GM10847 (cell line): ENCODE data around the gene OGFOD3.

Source experiments
- POLR2A ChIP-seq: IDR thresholded peaks from 2 replicates; pipeline ENCODE4 v1.6.1; 2011; ENCODE audit not compliant: insufficient read length; ENCODE audit errors: extremely low read depth

Gene OGFOD3

DNA sequence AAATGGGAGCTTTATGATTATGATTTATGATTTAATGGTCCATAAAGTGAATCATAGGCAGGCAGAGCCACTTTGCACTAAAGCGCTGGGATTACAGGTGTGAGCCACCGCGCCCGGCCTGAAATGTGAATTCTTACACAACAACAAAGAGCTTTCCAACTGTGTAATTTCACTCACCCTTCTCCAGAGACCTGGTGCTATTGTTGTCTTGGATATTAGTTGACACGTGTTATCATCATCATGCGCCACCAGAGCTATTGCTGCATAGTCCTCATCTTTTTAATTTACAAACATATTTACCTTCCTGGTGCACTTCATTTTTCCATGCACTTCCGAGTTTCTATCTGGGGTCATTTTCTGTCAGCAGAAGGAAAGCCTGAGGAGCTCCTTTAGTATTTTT, 51.6 kb downstream of the OGFOD3 start:
- TF ChIP-seq POLR2A = no peak

DNA sequence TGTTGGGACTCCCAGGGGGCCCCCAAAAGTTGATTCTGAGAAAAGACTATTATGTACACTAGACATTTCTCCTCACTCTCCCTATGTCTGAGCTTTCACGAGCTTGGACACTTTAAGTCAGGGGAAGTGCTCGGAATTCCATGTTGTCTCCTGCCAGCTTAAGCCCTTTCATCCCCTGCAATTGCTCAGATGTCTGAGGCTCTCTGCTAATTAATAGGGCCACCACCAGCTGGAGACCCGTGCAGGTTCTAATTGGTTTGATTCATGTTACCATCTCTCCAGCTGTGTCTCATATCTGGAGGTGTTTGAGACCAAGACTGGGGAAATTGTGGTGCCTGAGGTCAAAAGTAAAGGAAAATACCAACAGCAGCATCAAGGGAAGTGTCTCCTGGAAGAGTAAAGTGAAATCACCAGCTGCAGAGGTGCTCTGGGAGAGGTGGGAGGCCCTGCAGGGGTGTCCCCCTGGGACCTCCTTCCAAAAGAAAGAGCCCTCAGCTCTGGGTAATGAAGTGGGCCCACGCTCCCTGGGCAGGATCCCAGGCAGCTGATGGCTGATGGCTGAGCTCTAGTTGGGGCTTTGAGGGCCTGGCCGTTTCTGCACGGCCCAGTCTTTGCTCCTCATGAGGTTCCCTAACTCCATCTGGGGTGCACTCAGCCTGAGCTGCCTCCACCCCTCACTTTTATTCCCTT, 52.6 kb downstream of the OGFOD3 start:
- no peak for TF ChIP-seq POLR2A

DNA sequence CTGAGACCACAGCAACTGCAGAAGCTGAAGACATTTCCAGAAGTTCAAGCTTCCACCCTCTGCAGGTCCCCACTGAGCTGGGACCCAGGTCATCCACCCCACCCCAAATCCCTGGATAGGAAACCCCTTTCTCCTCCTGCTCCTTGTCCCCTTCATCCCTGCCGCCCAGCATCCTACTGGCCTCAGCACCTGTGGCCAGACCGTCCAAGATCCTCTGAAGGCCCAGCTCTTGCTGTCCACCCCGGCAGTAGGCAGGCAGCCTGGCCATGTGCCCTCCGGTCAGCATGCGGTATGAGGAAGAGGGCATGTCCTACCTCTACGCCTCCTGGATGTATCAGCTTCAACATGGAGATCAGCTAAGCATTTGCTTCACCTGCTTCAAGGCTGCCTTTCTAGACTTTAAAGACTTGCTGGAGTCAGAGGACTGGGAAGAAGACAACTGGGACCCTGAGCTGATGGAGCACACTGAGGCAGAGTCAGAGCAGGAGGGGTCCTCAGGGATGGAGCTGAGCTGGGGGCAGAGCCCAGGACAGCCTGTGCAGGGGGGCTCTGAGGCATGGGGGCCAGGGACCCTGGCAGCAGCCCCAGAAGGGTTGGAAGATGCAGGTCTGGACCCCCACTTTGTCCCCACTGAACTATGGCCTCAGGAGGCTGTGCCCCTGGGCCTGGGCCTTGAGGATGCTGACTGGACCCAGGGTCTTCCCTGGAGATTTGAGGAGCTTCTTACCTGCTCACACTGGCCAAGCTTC, 56.3 kb downstream of the OGFOD3 start:
- TF ChIP-seq POLR2A = no peak

DNA sequence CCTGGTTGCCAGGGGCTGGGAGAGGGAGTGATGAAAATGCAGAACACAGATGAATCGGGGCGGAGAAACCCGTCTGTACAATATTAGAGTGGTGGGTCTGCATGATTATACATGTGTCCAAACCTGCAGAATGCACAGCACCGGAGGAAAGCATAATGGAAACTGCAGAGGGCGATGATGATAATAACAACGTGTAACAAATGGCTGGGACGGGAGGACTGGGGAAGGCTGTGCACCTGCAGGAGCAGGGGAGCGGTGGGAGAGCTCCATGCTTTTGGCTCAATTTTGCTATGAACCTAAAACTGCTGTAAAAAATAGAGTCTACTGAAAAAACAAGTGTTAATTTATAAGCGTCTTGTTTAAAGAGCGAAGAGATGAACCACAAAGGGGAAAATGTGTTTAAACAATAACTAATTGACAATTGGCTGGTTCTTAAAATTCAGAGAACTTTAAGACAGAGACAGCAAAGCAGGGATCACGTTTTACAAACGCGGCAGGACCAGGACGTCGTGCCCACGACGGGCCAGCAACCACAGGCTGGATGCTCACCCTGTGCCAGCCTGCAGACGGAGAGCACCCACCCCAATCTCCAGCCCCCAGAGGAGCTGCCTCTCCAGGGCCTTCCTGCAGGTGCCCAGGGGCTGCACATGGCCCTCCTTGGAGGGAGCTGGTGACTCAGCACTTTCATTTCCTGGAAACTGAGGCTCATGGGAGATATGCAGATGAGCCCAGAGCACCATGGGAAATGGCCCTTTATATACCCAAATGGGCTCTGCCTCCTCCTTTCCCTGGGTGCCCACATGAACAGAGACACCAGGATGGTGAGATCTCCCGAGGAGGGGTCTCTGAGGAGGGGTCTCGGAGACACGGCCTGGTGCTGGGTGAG, 59.7 kb downstream of the OGFOD3 start, which contains the start of gene TEX19:
Gene TEX19 (plus strand): TSS at position 783 of the 886 bp plus-strand sequence. CDS start 2,904 bp downstream, outside the sequence.
- TF ChIP-seq POLR2A = no peak

DNA sequence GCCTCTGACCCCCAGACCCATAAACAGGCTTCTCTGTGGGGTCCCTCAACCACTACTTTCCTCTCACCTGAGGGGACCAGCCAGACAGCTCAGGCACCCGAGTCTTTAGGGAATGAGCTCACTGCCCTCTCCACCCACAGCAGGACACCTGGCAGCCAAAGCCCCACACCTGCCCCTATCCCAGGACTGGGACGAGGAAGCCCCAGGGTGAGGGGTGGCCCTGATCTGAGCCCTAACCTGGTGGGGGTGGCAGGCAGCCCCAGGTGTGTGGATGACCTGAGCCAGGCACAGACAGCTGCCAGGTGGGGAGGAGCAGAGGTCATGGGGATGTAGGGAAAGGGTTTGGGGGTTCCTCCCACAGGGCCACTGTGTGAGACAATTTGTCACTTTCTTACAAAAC, 61.0 kb downstream of the OGFOD3 start:
- no peak for TF ChIP-seq POLR2A

DNA sequence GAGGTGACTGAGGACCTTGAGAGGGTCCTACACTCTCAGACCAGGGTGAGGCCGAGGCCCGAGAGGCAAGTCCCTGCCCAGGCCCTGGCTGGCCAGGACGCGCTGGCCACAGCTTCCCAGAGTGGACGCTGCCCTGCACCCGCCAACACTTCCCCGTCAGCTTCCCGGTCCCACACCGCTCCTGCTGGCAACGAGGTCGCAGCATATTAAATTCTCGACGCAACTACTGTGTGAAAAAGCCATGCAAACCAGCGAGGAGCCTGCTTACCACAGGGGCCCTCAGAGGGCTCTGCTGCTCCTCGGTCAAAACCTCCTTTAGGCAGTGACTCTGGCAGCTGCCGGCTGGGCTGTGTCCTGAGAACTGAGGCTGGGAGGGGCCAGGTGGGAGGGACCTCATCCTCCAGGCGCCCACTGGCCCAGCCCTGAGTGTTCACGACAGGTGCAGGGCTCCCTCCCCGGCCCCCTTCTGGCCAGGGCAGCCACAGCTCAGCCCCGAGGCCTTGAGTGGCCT, 61.5 kb downstream of the OGFOD3 start:
- no peak for TF ChIP-seq POLR2A

DNA sequence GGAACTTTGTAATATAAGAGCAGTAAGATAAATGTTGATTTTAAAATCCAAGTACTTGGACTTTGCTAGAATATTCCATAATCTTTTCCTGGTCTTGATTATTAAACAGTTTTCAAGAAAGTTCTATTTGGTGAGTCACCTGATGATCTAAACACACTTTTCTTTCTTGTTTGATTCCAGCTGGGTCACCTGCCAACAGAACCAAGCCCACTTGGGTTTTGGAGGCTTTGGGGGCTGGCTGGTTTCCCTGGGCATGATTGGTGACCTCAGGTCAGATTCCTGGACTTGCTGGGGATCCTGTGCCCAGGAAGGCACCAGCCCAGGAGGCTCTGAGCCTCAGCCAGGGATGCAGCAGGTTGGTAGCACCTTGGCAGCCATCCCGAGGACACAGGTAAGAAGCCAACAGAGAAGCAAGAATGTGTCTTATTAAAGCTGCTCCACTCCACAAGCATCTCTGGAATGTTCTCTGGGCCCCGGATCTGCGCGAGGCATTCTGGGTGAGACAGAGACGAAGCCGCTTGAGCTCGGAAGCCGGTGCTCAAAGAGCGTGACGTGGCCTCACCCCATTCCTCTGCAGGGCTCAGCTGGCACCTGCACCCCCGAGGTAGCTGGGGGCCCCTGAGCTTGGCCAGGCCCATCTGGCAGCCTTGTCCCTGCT, 62.5 kb downstream of the OGFOD3 start:
- TF ChIP-seq POLR2A = no peak

DNA sequence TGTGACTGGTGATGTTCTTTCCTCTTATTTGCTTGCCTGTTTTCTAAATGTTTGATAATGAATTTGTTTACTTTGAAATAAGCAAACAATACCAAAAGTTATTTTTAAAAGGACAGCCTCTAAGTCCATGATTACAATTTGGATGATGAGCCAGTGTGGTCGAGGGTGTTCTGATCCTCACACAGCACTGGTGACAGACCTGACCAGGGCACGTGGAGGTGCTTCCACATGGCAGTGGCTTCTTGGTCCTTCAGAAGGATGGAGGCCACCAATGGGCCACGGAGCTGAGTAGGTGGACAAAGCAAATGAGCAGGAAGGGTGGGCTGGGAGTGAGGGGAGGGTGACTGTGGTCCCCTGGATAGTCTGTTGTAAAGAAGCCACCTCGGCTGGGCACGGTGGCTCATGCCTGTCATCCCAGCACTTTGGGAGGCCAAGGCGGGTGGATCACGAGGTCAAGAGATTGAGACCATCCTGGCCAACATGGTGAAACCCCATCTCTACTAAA, 63.5 kb downstream of the OGFOD3 start:
- no peak for TF ChIP-seq POLR2A

DNA sequence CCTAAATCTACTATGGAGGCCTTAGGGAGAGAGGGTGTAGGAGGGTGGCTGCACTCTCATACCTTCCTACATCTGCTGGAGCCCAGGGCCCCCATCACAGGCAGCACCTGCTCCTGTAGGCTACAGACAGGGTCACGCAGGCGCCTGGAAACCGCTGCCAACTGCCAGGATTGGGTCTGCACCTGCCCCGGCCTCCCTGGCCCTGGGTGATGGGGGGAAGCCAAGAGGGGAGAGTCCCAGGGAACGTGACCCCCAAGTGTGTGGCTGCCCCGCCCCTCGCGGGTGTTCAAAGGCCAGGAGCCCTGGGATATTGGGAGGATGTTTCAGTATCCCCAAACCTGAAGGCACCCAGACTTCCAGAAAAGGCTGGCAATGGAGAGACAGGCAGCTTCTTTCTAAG, 64.9 kb downstream of the OGFOD3 start:
- no peak for TF ChIP-seq POLR2A

DNA sequence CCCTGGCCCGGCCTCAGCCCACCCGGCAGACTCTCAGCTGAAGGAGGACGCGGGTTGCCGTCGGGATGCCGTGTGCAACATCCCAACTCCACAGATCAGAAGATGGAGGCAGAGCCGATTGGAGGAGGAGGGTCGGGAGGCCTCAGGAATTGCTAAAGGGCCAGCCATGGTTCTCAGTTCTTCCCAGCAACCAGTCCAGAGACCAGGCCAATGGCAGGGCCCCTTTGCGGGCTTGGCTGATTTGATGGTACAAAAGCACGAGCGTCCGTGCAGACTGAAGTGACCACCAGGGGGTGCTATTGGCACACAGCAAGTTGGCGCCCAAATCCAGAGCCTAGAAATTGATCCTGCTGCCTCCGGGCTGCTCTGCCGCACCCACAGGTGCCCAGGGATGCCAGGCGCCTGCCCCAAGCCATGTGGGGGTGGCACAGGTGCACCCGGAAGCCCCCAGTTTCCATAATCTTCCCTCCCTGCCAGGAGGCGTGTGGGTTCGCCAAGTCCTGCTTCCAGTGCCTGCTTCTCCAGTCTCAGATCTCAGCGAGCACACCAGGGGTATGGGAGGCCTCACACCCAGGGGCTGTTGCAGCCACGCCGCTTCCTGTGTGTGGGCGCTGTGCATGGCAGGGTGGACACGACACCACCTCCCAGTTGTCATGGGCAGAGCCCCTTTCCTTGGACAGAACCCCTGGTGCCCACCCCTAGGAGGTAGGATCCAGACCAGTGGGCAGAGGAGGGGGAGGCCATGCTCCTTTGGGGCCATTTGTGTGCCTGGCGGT, 66.5 kb downstream of the OGFOD3 start:
- no peak for TF ChIP-seq POLR2A

DNA sequence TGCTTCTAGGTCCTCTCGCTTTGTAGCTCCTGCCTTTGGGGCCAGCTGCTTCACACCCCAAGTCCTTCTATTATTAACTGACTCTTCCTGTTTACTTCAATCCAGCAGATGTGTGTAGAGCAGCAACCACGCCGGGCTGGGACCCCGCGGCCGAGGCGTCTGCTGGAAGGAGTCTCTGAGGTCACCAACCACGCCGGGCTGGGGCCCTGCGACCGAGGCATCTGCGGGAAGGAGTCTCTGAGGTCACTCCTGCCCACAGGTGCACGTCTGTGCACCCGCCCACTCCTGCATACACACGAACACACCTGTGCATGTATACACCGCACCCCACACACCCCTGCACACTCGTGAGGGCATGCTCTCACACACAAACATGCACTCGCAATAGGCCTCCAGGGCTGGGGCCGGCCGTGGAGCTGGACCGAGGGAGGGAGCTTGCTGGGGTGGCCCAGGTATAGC, 67.1 kb downstream of the OGFOD3 start:
- no peak for TF ChIP-seq POLR2A

DNA sequence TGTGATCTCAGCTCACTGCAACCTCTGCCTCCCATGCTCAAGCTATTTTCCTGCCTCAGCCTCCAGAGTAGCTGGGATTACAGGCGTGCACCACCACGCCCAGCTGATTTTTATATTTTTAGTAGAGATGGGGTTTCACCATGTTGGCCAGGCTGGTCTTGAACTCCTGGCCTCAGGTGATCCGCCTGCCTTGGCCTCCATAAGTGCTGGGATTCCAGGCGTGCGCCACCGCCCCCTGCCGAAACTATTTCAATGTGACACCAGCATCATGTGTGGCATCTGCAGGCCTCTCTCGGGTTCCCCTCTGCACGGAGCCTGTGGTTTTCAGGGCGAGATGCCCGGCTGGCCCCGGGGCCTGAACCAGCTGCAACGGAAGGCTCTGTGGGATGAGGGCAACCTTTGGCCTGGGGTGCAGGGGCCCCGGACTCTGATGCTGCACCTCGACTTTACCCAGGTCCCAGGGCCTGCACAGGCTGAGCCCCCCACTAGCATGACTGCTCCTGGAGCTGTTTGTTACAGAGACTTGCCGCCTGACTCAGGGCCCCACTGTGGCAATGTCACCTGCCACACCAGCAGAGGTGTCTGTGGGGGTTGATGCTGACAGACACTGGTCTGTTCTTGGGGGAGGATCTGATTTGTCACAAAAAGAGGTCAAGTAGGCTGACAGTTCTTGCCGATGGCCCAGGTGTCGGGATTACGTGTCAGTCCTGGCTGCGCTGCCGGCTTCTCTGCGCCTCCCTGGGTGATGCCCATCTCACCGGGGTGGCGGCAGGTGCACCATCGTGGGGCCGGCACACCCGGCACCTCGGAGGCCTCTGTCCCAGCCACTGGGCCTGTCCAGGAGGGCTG, 68.0 kb downstream of the OGFOD3 start:
- TF ChIP-seq POLR2A = no peak

DNA sequence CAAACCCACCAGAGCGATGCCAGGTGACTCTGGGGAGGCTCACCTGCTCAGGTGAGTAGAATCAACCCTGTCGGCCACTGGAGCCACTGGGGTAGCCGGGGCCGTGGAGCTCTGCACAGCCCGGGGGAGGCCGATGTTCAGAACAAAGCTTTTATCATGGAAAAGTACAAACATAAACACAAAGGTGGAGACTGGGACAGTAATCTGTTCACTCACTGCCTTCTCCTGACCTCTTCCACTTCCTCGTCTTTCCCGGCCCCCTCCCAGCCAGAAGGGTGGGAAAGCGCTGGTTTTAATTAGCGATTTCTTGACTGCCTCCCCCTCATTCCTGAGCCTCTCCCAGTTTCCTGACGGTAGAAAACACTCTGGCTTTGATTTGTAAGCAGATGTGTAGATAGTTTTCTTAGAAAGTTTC, 69.1 kb downstream of the OGFOD3 start:
- no peak for TF ChIP-seq POLR2A
